T-helper 2 cell treated with Interferon-gamma antibody and Interleukin-4, amounts not matched to agents 5 μg/mL and 100 μg/mL, for 36 hours (primary cell): ENCODE data around the gene DMKN.

Experiments used
- DNase-seq: peaks from one replicate; pipeline ENCODE4 v3.0.0; 2021; ENCODE audit warnings: low spot score
- H3K27ac Mint-ChIP-seq: one replicate; pipeline ENCODE4 v1.8.0; 2021; ENCODE audit warnings: mild to moderate bottlenecking, mixed read lengths
- H3K27me3 Mint-ChIP-seq: one replicate; pipeline ENCODE4 v1.8.0; 2021; ENCODE audit warnings: low read depth, mixed read lengths
- H3K36me3 Mint-ChIP-seq: one replicate; pipeline ENCODE4 v1.8.0; 2021; ENCODE audit warnings: low read depth, mixed read lengths
- H3K4me1 Mint-ChIP-seq: one replicate; pipeline ENCODE4 v1.8.0; 2021; ENCODE audit warnings: low read depth, mixed read lengths
- H3K4me3 Mint-ChIP-seq: one replicate; pipeline ENCODE4 v1.8.0; 2022; ENCODE audit warnings: mild to moderate bottlenecking, moderate library complexity, mixed read lengths
- H3K9me3 Mint-ChIP-seq: one replicate; pipeline ENCODE4 v1.8.0; 2021; ENCODE audit warnings: mixed read lengths

DMKN gene

GRCh38 chr19:35543280-35544109, 30.0 kb upstream of the DMKN start:
- Mint-ChIP-seq H3K4me3 (no peak overlapping the region), H3K4me1 (peaks cover 16% of the 10 kb centered on the region), H3K27ac (no peak overlapping the region), H3K27me3 (no peaks in the 10 kb centered on the region), H3K36me3 (no peaks in the 10 kb centered on the region), H3K9me3 (no peaks in the 10 kb centered on the region)
- no peak for DNase-seq

GRCh38 chr19:35542209-35542608, 28.8 kb upstream of the DMKN start:
- Mint-ChIP-seq H3K27me3 (no peaks in the 10 kb centered on the region), H3K4me3 (no peak overlapping the region), H3K9me3 (no peaks in the 10 kb centered on the region), H3K36me3 (no peaks in the 10 kb centered on the region), H3K4me1 (peaks cover 16% of the 10 kb centered on the region), H3K27ac (no peak overlapping the region)
- no peak for DNase-seq

GRCh38 chr19:35540356-35540927, 27.0 kb upstream of the DMKN start:
- H3K4me3 Mint-ChIP-seq = no peak overlapping the region

GRCh38 chr19:35539850-35540249, 26.4 kb upstream of the DMKN start:
- Mint-ChIP-seq H3K36me3 (no peaks in the 10 kb centered on the region), H3K4me1 (peaks cover 7% of the 10 kb centered on the region), H3K27me3 (peaks cover 2% of the 10 kb centered on the region), H3K4me3 (no peak overlapping the region), H3K27ac (no peak overlapping the region), H3K9me3 (no peaks in the 10 kb centered on the region)
- DNase-seq = no peak

More at GRCh38 chr19:35540356-35540927, 27.0 kb upstream of the DMKN start:
- Mint-ChIP-seq H3K27ac (no peak overlapping the region), H3K4me1 (peaks cover 8% of the 10 kb centered on the region), H3K9me3 (no peaks in the 10 kb centered on the region), H3K27me3 (no peaks in the 10 kb centered on the region), H3K36me3 (no peaks in the 10 kb centered on the region)
- no peak for DNase-seq

- no peaks in the 10 kb centered on the region for H3K9me3 Mint-ChIP-seq
- H3K36me3 Mint-ChIP-seq = no peaks in the 10 kb centered on the region
- no peak for DNase-seq
- H3K27ac Mint-ChIP-seq = no peak overlapping the region
- peaks cover 3% of the 10 kb centered on the region for H3K4me1 Mint-ChIP-seq
- H3K4me3 Mint-ChIP-seq = no peak overlapping the region
- H3K27me3 Mint-ChIP-seq = peaks cover 3% of the 10 kb centered on the region
These were observed 25.9 kb upstream of the DMKN start for GRCh38 chr19:35539314-35539713.

- Mint-ChIP-seq H3K9me3 (no peaks in the 10 kb centered on the region), H3K36me3 (no peaks in the 10 kb centered on the region), H3K4me1 (peaks cover 4% of the 10 kb centered on the region), H3K27me3 (peaks cover 18% of the 10 kb centered on the region), H3K4me3 (no peak overlapping the region), H3K27ac (no peak overlapping the region)
- no peak for DNase-seq
These were observed 21.5 kb upstream of the DMKN start for GRCh38 chr19:35534803-35535480.

- Mint-ChIP-seq H3K9me3 (no peaks in the 10 kb centered on the region), H3K36me3 (no peaks in the 10 kb centered on the region), H3K27me3 (peaks cover 22% of the 10 kb centered on the region), H3K4me1 (peaks cover 4% of the 10 kb centered on the region), H3K4me3 (peak overlapping the region; percentile 53), H3K27ac (no peak overlapping the region)
- peak; percentile 26 for DNase-seq
These were observed 20.5 kb upstream of the DMKN start for GRCh38 chr19:35533822-35534392.

- no peaks in the 10 kb centered on the region for H3K9me3 Mint-ChIP-seq
- peak within 1 kb of the TSS; percentile 53 for H3K4me3 Mint-ChIP-seq
- H3K36me3 Mint-ChIP-seq = no peaks in the 10 kb centered on the region
- peaks cover 27% of the 10 kb centered on the region for H3K27me3 Mint-ChIP-seq
- H3K4me1 Mint-ChIP-seq = peaks cover 4% of the 10 kb centered on the region
- no peak for DNase-seq
- H3K27ac Mint-ChIP-seq = no peak within 1 kb of the TSS
These were observed 19.9 kb upstream of the DMKN start, which contains the start of gene GAPDHS for GRCh38 chr19:35533201-35533821. TSS of gene GAPDHS (plus strand) at chr19:35533456. CDS start at chr19:35533528, 72 bp downstream.

- peaks cover 4% of the 10 kb centered on the region for H3K4me1 Mint-ChIP-seq
- peaks cover 27% of the 10 kb centered on the region for H3K27me3 Mint-ChIP-seq
- DNase-seq = no peak
- H3K4me3 Mint-ChIP-seq = no peak overlapping the region
- no peaks in the 10 kb centered on the region for H3K9me3 Mint-ChIP-seq
- H3K27ac Mint-ChIP-seq = no peak overlapping the region
- no peaks in the 10 kb centered on the region for H3K36me3 Mint-ChIP-seq
These were observed 17.8 kb upstream of the DMKN start for GRCh38 chr19:35531291-35531690.

GRCh38 chr19:35529241-35530218, 16.1 kb upstream of the DMKN start:
- Mint-ChIP-seq H3K9me3 (no peaks in the 10 kb centered on the region), H3K4me1 (peaks cover 6% of the 10 kb centered on the region), H3K36me3 (no peaks in the 10 kb centered on the region), H3K27me3 (peaks cover 23% of the 10 kb centered on the region), H3K4me3 (no peak overlapping the region), H3K27ac (no peak overlapping the region)
- no peak for DNase-seq

GRCh38 chr19:35528218-35529038, 15.0 kb upstream of the DMKN start, which contains the start of gene SBSN:
TSS of gene SBSN (minus strand) at chr19:35528311. CDS start at chr19:35528281, 30 bp downstream.
- no peak within 1 kb of the TSS for H3K4me3 Mint-ChIP-seq
- H3K36me3 Mint-ChIP-seq = no peaks in the 10 kb centered on the region
- peaks cover 19% of the 10 kb centered on the region for H3K27me3 Mint-ChIP-seq
- H3K9me3 Mint-ChIP-seq = no peaks in the 10 kb centered on the region
- peaks cover 2% of the 10 kb centered on the region for H3K4me1 Mint-ChIP-seq
- no peak within 1 kb of the TSS for H3K27ac Mint-ChIP-seq
- no peak for DNase-seq

- no peaks in the 10 kb centered on the region for H3K9me3 Mint-ChIP-seq
- DNase-seq = no peak
- H3K27me3 Mint-ChIP-seq = peaks cover 8% of the 10 kb centered on the region
- no peaks in the 10 kb centered on the region for H3K36me3 Mint-ChIP-seq
- H3K4me1 Mint-ChIP-seq = peaks cover 2% of the 10 kb centered on the region
- H3K27ac Mint-ChIP-seq = no peak overlapping the region
- H3K4me3 Mint-ChIP-seq = no peak overlapping the region
These were observed 12.4 kb upstream of the DMKN start for GRCh38 chr19:35525873-35526272.
